ENCODE data around the gene DNM3. TPM values are rescaled to one million over a fixed set of nuclear protein-coding genes. Genes with fewer than 3 reads are reported as not detected.

The DNM3 gene
- total and polyA plus RNA-seq, 2 of the 8 experiments (the other 6 are each of a cell fraction or from before 2014, with no cell fraction given) = 2.0 to 8.5 TPM

DNA sequence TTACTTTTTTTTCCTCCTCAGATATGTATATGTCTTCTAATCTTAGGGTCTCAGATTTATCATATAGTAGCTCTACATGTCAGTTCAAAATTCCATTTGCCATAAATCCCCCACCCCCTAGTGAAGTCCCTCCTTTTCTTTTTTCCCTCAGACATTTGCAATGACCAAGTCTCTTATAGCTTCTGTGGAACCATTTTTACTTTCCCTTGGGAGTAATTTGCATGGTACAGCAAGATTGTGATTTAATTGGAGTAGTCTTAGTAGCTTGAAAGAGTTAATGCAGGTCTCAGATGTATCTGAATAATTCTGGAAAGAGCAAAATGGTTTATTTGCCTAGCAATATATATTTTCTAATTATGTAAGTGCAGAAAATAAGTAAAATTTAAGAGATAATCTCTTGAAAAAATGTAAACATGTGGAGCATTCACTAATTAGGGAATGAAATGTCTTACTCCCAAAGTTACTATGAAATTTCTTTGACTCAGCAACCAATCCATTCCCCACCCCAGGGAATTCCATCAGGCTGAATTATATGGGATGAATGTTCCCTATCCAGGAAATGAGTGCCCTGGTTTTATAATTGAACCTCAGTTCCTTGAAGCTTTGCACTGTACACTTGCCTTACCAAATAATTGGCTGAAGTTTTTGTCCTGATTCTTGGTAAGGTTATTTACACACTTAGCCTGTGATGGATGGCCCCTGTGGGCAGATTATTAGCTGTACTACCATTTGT lies 267.0 kb downstream of the DNM3 start (continued):
- TF ChIP-seq CTBP2 (IDR thresholded peaks at IDR 0.05; ENCODE audit: borderline replicate concordance, insufficient read depth, insufficient read length, low read length) (no peak), KDM1A (IDR thresholded peaks at IDR 0.05; ENCODE audit: borderline replicate concordance, low read length) (no peak)

Data from H1 (cell line).